Ovary (tissue), 9 donors: ENCODE data around the gene TMEM258. TPM values are rescaled to one million over a fixed set of nuclear protein-coding genes. Genes with fewer than 3 reads are reported as not detected.

ENCODE experiments used
- DNase-seq, 5 donors: peaks; one replicate each; pipeline ENCODE4 v3.0.0-alpha.2; 2019 to 2020
- H3K27ac ChIP-seq, 2 donors: fragments of 200-600 bp; one replicate each; pipeline versions ENCODE4 v1.5.1 to v1.8.0; 2019 to 2022
- H3K27me3 ChIP-seq: fragments of 200-600 bp; one replicate; pipeline ENCODE4 v1.8.0; 2022
- H3K36me3 ChIP-seq: fragments of 200-600 bp; sonication (generic); one replicate; pipeline ENCODE4 v1.5.1; 2019
- H3K4me1 ChIP-seq: one replicate; pipeline ENCODE4 v1.8.1; 2013; ENCODE audit warnings: mild to moderate bottlenecking, moderate library complexity; ENCODE audit not compliant: insufficient read depth
- H3K4me3 ChIP-seq: fragments of 200-600 bp; sonication (generic); one replicate; pipeline ENCODE4 v1.5.1; 2017
- H3K9me3 ChIP-seq, 2 donors: fragments of 200-600 bp in 1 of 2; sonication (generic) in 1 of 2; one replicate each; pipeline versions ENCODE4 v1.5.1 to v1.8.1; 2013 to 2019; ENCODE audit warnings: mild to moderate bottlenecking in 1 of 2, moderate library complexity in 1 of 2
- CTCF ChIP-seq, 3 donors: fragments of 450-650 bp in 2 of 3; fragments of 200-600 bp in 1 of 3; IDR thresholded peaks; one replicate each; pipeline versions ENCODE4 v1.5.1 to v1.8.0; 2016 to 2022; ENCODE audit warnings: antibody characterized with exemption in 3 of 3, mild to moderate bottlenecking in 1 of 3
- EP300 ChIP-seq: sonication (generic); formaldehyde crosslinking; IDR thresholded peaks from one replicate; pipeline ENCODE4 v1.6.1; 2017; ENCODE audit warnings: antibody characterized with exemption
- POLR2A ChIP-seq: fragments of 450-650 bp; IDR thresholded peaks from one replicate; pipeline ENCODE4 v1.6.1; 2017; ENCODE audit warnings: antibody characterized with exemption, mild to moderate bottlenecking, moderate library complexity
- WGBS, 3 donors: extraction: QIAGEN DNeasy Blood & Tissue Kit in 1 of 3; methylation state at CpG; one replicate each; pipeline versions ENCODE4 v1.1.5 to v1.1.7; 2013 to 2017; 5-methylcytosine and 5-hydroxymethylcytosine counted together
- intact Hi-C, 4 donors: fragments of 100-400 bp; cut with DNase I; formaldehyde crosslinking; loops; one replicate each; pipeline versions ENCODE4 v1.11.0 to v1.15.1; 2022 to 2023
- polyA plus RNA-seq, 2 donors: library from polyadenylated mRNA; stranded (reverse); fragments of 200-250 nt in 1 of 2; fragments of 350-450 nt in 1 of 2; fragmentation: Illumina TruSeq in 1 of 2; extraction: RNeasy Lipid Tissue Mini Kit (QIAGEN cat#74804) in 1 of 2; gene quantifications; one replicate each; pipeline ENCODE4 v1.2.3, GENCODE V29; 2013 to 2014
- total RNA-seq, 7 donors: library from RNA; depleted of rRNA in 2 of 7; stranded (reverse); fragments of >200 nt in 2 of 7; fragmentation: NEBNext Ultra II Directional in 3 of 7; extraction: Animal tissue kit (Norgen Biotek cat#: 25700) in 3 of 7; gene quantifications; one replicate each; pipeline versions ENCODE4 v1.1.0 to v1.2.4, GENCODE V29; 2016 to 2023
- donor health status: DM: no; HTN: no; CAD: no; lungs with moderate emphysema.
- donor health status: DM: no; HTN: no; CAD: no.
- donor health status: Bipolar disorder and iron deficiency.
- donor health status: DM: yes; HTN: yes; CAD: no.
- donor health status: DM: no; HTN: no; CAD: no.
- donor health status: DM: yes; HTN: yes; CAD: no.

The TMEM258 gene
- total and polyA plus RNA-seq, 9 donors, result 32.2 to 192 (median 119) TPM

GRCh38 chr11:61814247-61814957 lies 22.0 kb upstream of the TMEM258 start:
- no peaks in the 10 kb centered on the region for H3K4me1 ChIP-seq
- H3K9me3 ChIP-seq, result no peaks in the 10 kb centered on the region
- H3K27ac ChIP-seq, result peak overlapping the region; percentile 95 to 98
- intact Hi-C loops, result loop anchor here in 2 of 4 donors (5.0 kb wide), 2 partner anchors 83 to 288 kb away; no protein-coding TSS in a partner anchor
- H3K27me3 ChIP-seq, result no peaks in the 10 kb centered on the region
- WGBS, 3 donors, result 81 to 82% (median 81%) methylated on average over 16 of the region's 16 CpGs
- H3K36me3 ChIP-seq, result no peaks in the 10 kb centered on the region
- no peak for DNase-seq
- TF ChIP-seq CTCF (IDR thresholded peaks at IDR 0.05) (no peak), EP300 (no peak), POLR2A (no peak)
- H3K4me3 ChIP-seq, result peak overlapping the region; percentile 73

DNA sequence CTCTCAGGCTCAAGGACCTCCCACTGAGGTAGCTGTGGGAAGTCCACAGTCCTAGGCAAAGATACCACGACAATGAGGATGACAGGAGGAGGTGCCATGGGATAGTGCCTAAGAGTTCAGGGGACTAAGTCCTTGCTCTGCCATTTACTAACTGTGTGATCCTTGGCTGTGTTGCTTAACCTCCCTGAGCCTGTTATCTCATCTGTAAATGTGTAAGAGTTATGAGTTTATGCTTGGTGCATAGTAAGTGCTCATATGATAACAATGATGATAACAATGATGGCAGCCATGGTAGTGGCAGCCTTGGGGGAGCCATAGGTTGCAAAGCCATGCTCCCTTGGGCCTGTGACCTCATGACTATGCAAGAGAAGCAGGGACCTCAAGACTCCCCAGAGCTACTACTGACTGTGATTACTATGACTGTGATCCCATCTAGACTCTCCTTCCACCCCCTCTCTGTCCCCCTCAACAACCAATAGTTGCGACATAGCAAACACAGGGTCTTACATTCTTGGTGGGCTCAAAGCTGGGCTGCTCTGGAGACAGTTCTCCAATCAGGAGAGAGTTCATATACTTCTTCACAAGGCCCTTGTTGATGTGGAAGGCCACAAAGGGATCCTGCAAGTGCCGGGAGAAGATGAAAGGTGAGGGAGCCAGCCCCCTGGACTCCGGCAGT lies 20.5 kb upstream of the TMEM258 start:
- Histone ChIP-seq H3K27ac (no peak overlapping the region), H3K9me3 (no peaks in the 10 kb centered on the region), H3K27me3 (no peaks in the 10 kb centered on the region), H3K36me3 (no peaks in the 10 kb centered on the region), H3K4me3 (no peak overlapping the region), H3K4me1 (no peaks in the 10 kb centered on the region)
- TF ChIP-seq CTCF (IDR thresholded peaks at IDR 0.05) (no peak), EP300 (no peak), POLR2A (no peak)
- DNase-seq, result no peak
- 87 to 95% (median 90%) methylated on average over 4 of the region's 4 CpGs for WGBS, 3 donors
- intact Hi-C loops, result loop anchor here in 2 of 4 donors (1.0 to 5.0 kb wide), 3 partner anchors 31 to 289 kb away; no protein-coding TSS in a partner anchor

GRCh38 chr11:61811831-61812230 lies 19.4 kb upstream of the TMEM258 start:
- TF ChIP-seq POLR2A (no peak), EP300 (no peak), CTCF (IDR thresholded peaks at IDR 0.05) (no peak)
- WGBS, 3 donors, result 89 to 91% (median 89%) methylated on average over 5 of the region's 5 CpGs
- H3K4me3 ChIP-seq, result no peak overlapping the region
- no peaks in the 10 kb centered on the region for H3K36me3 ChIP-seq
- DNase-seq, result no peak
- H3K27me3 ChIP-seq, result no peaks in the 10 kb centered on the region
- H3K9me3 ChIP-seq, result no peaks in the 10 kb centered on the region
- intact Hi-C loops, result loop anchor here in 2 of 4 donors (5.0 kb wide), 2 partner anchors 85 to 290 kb away; no protein-coding TSS in a partner anchor
- no peak overlapping the region for H3K27ac ChIP-seq
- H3K4me1 ChIP-seq, result no peaks in the 10 kb centered on the region

DNA sequence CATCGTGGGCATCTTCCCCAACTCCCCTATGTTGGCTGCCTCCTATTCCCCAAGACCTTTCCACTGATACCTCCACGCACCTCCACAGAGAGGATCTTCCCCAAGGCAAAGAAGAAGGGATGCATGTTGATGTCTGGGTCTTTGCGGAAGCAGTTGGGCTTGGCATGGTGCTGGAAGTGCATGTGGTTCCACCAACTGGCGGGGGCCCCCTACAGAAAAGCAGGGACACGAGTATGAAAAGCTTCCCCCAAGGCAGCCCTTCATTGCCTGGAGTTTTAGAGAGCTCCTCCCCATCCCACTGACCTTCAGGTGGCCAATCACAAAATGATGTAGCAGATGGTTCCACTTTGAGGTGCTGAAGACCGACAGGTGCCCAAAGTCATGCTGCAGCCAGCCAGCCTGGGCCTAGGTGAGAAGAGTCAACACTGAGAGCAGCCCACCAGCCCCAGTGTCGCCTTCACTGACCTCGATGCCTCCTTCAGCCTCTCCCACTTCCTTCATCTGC lies 18.3 kb upstream of the TMEM258 start:
- no peak for DNase-seq
- intact Hi-C loops, result loop anchor here in 2 of 4 donors (5.0 kb wide), 2 partner anchors 87 to 292 kb away; no protein-coding TSS in a partner anchor
- no peaks in the 10 kb centered on the region for H3K27me3 ChIP-seq
- no peaks in the 10 kb centered on the region for H3K36me3 ChIP-seq
- no peaks in the 10 kb centered on the region for H3K4me1 ChIP-seq
- no peak overlapping the region for H3K4me3 ChIP-seq
- WGBS, 3 donors, result 89 to 93% (median 92%) methylated on average over 8 of the region's 8 CpGs
- H3K9me3 ChIP-seq, result no peaks in the 10 kb centered on the region
- TF ChIP-seq POLR2A (no peak), EP300 (no peak), CTCF (IDR thresholded peaks at IDR 0.05) (no peak)
- H3K27ac ChIP-seq, result no peak overlapping the region
